Measurements from ENCODE around the gene SAMD9.

DNA sequence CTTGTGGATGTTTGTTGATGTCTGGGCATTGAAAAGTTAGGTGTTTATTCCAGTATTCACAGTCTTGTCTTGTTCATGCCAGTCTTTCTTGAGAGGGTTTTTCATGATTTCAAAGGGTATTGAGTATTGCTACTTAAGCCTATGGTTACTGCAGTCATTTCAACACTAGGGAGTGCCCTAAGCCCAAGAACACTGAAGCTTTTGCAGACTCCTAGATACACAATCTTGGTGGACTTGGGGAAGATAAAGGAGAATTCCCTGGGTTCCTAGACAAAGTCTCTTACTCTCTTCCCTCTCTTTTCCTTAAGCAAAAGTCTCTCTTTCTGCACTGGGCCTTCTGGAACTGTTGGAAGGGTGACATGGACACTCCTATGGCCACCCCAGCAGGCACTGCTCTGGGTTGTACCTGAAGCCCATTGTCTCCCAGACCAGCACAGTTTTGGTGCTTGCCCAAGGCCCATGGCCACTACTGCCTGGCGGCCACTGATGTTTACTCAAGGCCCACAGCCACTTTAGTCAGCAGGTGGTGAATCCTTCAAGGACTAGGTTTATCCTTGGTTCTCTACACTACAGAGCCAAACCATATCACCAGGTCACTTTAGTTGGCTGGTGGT is 24.9 kb downstream of the SAMD9 start:
- TF ChIP-seq POLR2A (IDR thresholded peaks at IDR 0.05; ENCODE audit: extremely low read depth, insufficient read length) (no peak), MYC (IDR thresholded peaks at IDR 0.05; ENCODE audit: low read depth, low read length) (no peak)
- TF ChIP-seq, protein P1, sequence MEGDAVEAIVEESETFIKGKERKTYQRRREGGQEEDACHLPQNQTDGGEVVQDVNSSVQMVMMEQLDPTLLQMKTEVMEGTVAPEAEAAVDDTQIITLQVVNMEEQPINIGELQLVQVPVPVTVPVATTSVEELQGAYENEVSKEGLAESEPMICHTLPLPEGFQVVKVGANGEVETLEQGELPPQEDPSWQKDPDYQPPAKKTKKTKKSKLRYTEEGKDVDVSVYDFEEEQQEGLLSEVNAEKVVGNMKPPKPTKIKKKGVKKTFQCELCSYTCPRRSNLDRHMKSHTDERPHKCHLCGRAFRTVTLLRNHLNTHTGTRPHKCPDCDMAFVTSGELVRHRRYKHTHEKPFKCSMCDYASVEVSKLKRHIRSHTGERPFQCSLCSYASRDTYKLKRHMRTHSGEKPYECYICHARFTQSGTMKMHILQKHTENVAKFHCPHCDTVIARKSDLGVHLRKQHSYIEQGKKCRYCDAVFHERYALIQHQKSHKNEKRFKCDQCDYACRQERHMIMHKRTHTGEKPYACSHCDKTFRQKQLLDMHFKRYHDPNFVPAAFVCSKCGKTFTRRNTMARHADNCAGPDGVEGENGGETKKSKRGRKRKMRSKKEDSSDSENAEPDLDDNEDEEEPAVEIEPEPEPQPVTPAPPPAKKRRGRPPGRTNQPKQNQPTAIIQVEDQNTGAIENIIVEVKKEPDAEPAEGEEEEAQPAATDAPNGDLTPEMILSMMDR (IDR thresholded peaks at IDR 0.05; ENCODE audit: low read depth, low read length): peak; percentile 56

Data from NB4 (cell line).